GM19035 (cell line): Measurements from ENCODE around the gene ZNRF3.
A peak's percentile ranks its signal among the peaks of the same experiment; 100 is the strongest.

Experiments
- ATAC-seq: cut with Tn5 transposase; IDR thresholded peaks from one replicate; pipeline ENCODE4 v1.9.1; 2021; ENCODE audit not compliant: unreplicated experiment

Gene ZNRF3

DNA sequence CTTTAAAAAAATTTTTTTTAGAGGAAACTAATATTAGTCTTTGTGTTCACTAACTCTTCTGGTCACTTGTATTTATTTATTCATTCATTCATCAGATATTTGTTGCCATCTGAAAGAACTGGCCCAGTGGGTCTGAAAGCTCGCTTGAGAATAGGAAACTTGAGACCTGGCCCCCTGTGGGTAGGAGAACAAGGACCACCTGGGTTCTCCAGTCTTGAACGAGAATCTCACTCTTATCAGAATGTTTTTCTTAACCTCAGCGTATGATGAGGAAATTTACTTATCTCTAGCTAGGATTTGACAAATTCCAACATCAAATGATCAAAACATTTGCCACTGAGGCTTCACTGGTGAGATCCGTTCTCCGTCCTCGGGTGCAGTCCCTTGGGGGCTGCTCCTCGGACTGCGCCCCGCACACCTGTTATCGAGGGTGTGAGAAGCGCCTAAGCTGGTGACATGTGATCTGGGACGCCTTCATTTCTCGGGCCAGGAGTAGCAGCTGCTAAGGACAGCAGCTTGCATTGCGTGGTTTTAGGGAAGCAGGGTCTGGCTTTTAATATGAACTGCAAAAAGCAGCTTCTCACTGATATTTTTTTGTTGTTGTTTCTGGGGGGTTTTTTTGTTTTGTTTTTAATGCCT, 171.9 kb downstream of the ZNRF3 start:
- ATAC-seq = no peak

DNA sequence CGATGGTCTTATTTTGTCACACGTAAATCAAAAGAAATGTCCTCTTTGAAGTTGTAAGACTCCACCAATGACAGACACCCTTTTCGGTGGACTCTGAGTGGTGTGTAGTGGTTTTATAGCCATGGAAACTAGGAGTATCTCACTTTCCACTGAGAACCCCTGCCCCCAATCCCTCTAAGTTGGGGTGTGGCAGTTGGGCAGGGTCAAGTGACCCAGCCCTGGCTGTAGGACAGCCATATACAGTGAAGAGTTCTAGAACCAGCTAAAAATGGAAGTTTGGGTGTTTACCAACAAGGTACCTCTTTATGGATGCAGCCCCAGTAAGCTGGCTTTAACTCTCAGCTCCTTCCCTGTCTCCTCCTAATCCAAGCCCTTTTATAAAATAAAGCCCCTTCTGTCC, 173.1 kb downstream of the ZNRF3 start:
- no peak for ATAC-seq

DNA sequence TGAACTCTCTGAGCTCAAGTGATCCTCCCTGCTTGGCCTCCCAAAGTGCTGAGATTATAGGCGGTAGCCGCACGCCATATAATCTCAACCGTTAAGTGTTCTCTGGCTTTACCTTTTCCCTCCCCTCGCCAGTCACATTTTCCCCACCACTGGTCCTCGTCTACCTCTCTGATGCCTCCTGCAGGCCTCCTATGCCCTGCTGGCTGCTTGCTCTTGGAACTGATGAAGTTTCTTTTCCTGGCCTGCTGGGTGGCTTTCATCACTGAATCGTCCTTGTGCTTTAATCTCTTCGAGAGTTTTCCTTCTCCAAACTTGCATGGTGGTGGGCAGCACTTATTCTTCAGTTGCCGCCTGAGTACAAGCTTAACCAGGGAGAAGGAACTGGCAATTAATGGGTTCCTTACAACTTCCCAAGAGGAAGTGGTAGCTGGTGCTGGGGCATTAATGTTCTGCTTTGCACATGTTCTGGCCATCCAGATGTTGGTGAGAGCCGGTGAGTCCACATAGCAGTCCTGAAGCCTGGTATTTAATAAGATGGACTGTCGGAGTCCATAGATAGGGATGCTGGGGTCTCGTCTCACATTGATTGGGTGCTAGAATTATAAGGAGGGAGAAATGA, 177.0 kb downstream of the ZNRF3 start:
- ATAC-seq = no peak

DNA sequence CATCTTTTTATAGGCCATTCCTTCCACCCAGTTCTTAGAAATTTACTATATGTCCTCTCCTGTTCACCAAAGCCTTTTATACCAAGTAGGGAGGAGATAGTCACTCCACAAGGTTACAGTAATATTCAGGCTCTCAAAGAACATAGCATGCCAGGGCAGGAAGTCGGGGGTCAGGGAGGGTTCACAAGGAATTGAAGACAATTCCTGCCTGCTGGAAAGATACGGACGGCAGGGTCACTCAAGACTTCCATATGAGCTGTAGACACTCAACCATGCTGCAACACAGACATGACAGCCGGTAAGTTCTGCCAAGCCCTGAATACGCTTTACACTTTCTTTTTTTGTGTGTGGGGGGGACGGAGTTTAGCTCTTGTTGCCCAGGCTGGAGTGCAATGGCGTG, 177.6 kb downstream of the ZNRF3 start:
- no peak for ATAC-seq

DNA sequence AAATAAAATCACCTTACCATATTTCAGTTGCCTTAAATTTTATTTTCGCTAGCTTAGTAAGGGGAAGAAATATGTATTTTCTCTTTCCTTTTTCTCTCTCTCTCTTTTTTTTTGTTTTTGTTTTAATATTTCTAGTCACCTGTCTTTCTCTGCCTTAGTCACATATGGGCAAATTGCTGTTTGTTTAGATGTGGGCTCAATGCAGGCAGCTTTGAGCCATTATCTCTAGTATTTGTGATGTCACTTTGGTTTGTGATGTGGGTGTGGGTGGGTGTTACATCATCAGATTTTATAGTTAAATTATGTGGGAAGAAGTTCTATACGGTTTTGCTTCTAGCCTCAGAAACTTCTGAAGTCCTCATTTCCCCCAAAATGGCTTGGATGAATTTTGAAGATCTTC, 178.4 kb downstream of the ZNRF3 start, which contains the start of gene C22orf31:
TSS of gene C22orf31 (minus strand) at position 59 of the 400 bp plus-strand sequence. CDS start at position 20, 39 bp downstream.
- ATAC-seq = no peak

DNA sequence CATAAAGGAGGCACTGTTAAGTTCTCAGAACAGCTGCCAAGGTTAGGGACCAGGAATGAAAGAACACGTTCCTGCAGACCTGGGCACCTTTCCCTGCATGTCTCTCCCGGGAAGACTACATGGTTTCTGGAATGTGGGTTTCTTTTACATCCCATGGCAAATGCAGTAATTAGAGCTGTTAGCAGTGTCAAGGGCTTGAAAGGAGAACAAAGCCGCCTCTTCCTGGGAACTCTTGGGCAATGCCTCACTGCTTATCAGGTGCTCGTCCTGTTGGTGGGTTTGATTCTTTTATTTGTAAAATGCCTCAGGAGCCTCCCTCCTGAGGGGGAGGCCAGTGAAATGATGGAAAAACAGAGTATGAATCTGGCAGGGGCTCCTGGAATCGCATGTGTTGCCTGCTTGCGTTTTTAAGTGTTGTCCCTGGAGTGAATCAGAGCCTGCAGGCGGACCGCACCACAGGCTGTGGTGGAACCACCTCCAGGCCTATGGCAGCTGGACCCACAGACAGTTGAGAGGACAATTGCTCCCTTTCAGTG, 179.0 kb downstream of the ZNRF3 start:
- no peak for ATAC-seq

DNA sequence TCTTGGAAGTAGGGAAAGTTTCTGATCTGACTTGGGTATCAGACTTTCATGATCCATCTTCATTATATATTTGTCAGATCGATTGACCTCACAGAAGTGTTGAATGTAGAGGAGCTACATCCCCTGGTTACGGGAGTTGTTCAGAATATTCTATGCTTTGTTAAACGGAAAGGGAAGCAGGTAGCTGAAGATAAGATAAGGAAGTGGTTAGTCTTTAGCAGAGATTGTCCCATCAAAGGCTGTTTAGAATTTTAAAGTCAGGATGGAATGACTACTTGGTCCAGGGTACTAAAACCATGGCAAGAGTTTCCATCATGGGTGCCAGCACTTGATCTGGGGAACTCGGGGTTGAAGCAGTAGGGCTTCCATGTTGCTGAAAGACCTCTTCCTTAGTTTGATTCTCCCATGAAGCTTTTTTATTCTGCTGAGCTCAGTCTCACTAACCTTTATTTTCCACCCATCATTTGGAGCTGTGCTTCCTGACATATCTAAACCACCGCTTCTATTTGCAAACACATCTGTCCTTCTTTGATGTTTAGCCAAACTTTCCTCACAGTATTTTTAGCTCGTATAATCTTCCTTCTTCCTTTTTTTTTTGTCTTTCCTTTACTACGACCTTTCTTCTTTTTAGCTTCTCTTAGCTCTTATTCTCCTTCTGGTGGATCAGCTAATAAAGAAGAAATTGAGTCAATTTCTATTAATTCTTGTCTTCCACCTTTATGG, 182.3 kb downstream of the ZNRF3 start:
- no peak for ATAC-seq

DNA sequence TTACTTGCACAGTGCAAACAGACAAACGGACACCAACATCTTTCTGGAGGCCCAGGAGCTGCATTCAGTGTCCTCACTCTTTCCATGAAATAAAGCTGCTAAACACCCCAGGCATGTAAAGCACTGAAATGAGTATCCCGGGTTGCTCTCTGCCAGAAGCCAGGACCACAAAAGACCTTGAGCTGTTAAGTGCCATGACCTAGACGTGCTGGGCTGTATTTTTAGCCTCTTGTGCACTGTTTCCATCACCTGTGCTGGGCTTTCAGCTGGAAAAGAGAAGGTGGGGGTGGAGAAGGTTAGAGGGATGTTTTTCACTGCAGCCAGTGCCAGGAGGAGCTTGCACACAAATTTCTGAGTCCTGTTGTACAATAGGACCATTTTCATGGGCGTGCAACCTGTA, 186.1 kb downstream of the ZNRF3 start:
- no peak for ATAC-seq

DNA sequence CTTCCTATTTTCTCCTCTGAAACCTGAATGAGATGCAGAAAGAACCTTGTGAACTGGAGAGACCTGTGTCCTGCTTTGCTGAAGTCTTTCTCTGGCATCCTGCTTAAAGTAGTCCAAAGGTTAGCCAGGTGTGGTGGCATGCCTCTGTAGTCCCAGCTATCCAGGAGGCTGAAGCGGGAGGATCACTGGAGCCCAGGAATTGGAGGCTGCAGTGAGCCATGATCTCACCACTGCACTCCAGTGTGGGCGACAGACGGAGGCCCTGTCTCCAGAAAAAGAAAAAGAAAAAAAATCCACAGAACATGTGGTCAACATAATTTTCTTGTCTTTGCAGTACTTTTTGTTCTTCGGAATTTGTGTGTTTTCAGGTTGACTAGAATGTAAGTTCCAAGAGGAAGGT, 187.1 kb downstream of the ZNRF3 start:
- ATAC-seq = no peak

DNA sequence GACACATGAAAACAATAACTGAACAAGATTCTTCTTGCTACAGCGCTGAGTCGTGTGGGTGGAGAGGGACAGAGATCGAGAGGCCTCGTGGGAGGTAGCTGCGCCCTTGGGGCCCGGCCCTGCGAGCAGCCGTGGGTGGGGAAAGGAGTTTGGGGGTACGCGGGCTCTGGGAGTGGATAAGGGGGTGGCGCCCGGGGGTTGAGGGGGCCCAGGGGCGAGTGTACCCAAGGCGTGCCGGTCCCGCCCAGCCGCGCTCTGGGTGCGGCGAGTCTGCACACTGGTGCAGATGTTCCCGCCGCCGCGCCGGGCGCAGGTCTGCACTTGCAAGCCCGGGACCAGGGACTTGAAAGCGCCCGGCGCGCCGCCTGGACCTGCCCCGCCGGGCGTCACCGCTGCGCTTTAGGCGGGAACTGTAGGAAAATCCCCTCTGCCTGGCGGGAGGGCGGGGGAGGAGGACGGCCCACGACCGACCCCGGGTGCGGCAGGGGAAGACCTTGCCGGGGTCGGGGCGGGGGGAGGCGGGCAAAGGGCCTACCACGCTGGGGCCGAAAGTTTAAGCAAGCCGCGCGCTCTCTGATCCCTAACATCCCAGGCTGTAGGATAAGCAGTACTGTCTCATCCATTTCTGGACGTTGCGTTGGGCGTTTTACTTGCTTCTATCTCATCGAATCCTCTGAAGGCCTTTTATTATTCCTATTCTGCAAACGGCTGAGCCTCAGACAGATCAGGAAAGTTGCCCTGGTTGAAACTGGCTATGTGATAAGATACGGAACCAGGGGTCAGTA, 188.1 kb downstream of the ZNRF3 start:
- no peak for ATAC-seq

DNA sequence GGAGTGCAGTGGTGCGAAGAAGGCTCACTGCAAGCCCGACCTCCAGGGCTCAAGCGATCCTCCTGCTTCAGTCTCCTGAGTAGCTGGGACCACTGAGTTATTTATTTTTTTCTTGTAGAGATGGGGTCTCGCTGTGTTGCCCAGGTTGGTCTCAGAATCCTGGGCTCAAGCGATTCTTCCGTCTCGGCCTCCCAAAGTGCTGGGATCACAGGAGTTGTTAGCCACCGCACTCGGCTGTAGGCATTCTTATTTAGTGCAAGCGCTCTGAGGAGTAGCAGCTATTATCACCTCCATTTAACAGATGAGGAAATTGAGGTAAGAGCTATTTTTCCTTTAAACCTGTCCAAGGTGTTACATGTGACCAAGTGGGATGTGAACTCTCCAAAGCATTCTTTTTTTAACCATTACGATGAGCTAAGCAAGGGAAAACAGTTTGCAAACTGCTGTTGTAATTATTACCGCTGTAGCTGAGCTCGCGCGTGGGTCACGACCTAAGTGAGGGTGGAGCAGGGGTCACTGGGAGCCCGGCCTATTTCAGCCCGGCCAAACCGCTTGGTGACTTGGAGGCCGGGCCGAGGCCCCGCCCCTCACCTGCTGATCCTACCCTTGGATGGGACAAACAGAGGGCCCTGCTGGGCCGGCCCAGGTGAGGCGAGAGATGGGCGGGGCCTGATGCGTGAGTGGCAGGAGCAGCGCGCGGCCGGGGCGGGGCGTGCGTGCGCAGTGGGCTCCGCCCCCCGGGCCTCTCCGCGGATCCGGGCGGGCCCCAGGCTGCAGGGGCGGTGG, 189.0 kb downstream of the ZNRF3 start:
- peak; percentile 87 for ATAC-seq

DNA sequence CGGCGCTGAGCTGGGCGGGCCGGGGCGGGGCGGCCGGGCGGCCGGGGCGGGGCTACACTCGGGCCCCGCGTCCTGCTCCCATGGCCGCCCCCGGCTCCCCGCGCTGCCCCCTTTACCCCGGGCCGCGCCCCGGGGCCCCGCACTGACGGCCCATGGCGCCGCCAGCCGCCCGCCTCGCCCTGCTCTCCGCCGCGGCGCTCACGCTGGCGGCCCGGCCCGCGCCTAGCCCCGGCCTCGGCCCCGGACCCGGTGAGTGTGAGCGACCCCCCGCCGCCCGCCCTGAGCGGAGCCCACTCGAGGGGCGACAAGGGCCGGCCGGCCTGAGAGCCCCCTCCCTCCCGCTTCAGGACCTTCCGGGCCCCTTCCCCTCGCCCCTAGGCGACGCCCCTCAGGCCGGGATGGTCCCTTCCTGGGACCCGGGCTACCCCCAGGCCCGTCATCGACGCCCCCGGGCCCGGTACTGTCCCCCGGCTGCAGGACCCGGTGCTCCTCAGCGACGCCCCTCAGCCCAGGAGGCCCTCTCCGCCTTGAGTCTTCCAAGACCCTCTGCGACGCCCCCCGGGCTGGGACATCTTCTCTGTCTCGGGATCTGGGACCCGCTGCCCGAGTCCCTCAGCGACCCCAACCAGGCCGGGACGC, 189.7 kb downstream of the ZNRF3 start, which contains the start of gene KREMEN1:
TSS of gene KREMEN1 (plus strand) at position 57 of the 639 bp plus-strand sequence. CDS start at position 153, 96 bp downstream.
- no peak for ATAC-seq

DNA sequence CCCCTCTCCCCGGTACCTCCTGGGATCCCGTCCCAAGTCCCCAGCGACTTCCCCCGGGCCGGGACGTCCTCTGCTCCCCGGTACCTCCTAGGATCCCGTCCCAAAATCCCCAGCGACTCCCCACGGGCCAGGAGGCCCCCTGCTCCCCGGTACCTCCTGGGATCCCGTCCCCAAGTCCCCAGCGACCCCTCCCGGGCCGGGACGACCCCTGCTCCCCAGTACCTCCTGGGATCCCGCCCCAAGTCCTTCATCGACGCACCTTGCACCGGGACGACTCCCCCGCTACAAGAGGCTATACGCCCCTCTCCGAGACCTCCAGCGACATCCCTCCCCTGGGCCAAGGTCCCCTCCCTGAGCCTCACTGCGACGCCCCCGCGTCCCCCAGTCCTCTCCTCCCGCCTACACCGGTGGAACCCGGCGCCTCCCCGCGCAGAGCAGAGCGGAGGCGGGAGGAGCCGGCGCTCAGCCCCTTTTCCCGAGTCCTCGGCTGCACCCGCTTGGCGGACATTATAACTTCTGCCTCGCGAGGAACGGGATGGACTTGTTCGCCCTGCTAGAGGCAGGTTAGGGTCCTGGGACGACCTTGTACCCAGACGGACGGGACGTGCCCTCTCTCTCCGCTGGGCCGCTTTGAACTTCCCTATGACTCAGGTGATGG, 190.4 kb downstream of the ZNRF3 start:
- ATAC-seq = no peak

DNA sequence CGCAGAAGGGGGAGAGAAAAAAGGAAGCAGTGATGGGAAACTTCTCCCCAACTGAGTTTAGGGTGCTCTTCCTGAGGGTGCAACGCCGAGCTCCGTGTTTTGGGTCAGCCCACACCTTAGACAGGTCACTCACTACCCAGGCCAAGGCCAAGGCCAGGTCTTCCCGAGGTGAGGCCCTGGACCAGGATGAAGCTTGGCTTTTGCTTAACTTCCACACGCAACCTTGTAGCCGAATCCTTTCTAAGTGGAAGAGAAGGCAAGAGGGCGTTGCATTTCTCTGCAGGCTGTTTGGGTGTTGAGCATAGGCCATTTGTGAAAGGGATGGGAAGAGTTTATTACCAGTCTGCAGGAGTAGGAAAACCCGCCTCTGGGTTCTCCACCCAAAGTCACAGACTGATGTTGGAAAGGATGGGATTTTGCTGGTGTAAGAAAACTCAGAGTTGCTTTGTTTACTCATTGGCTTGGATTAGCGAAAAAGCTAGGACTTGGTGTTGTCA, 191.0 kb downstream of the ZNRF3 start:
- no peak for ATAC-seq

DNA sequence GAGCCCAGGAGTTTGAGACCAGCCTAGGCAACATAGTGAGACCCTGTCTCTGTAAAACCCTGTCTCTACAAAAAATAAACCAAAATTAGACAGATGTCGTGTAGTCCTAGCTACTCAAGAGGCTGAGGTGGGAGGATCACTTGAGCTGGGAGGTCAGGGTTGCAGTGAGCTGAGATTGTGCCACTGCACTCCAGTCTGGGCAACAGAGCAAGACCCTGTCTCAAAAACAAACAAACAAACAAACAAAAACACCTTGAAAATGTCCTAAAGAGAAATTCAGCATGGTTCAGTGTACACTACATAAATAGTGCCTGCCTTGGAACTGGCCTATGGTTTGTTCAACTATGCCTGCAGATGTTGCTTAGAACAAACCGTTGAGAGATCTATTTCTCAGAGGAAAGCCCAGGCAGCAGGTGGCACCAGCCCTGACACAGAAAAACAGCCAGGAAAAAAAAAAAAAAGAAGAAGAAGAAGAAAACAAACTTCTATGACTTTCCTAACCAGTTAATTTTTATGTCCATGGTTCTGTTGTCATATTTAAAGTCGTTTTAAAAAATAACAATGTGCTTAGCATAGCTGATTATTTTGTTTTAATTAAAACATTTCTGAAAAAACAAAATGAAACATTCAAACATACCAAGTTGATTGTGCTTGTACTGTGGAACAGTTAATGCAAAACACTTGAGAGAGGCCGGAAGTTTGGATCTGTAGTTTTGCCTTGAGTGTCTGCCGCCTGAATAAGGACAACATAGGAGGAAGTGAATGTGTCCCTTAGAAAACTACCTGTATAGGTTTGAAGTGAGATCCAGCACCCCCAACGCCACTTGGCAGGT, 194.9 kb downstream of the ZNRF3 start:
- no peak for ATAC-seq

DNA sequence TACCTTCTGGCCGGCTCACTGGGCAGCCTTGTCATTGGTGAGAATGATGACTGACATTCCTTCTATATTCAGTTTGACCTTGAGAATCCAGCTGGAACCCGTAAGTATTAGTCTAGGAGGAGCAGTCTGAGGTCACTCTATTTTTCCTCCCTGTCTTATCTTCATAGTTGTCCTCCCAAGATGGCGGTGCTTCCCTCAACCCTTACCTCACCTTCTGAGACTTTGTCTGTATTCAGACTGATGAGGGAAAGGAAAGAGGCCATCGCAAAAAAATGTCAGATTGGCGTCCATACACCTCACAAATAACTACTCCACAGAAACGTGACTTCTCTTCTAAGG, 195.5 kb downstream of the ZNRF3 start:
- no peak for ATAC-seq

DNA sequence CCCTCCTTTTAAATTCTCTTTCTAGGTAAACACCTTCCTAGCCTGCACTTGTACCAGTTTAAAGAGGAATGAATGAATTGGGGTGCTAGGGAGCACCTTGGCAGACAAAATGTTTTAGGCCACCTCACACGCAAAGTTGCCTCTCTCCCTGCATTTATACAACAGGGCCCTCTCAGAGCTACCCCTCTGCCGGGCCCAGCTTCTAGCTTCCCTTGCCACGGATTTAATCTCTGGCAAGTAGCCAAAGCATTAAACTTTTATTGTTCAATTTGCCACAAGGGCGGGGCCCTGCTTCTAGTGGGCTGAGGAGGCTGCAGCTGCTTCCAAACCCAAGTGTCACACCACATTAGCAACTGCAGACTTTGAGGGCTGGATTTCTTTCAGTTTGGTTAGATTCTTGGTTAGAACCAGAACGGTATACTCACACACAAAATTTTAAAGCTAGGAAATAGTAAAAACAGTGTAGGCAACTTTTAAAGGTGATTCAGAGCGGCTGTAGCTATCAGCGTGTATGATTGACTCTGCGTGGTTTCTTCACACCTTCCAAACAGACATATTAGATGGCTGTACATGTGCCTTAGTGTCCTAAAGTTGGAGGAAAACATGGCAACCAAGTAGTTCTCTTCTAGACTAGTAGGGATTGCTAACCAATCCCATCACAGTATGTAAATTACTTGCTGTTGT, 196.0 kb downstream of the ZNRF3 start:
- no peak for ATAC-seq
